Activated CD8-positive, alpha-beta T cell treated with anti-CD3 and anti-CD28 coated beads, Interleukin-2, amount 10 ng/mL, durations not matched to agents 7 days and 5 days (primary cell): Measurements from ENCODE around the gene HCFC1R1. TPM values are rescaled to one million over a fixed set of nuclear protein-coding genes. Genes with fewer than 3 reads are reported as not detected.

Source experiments
- ATAC-seq: fragments of 150-1000 bp; cut with Tn5 transposase; one replicate; pipeline ENCODE4 v1.10.0; 2021; ENCODE audit warnings: moderate library complexity
- CTCF ChIA-PET: fragments of 350-600 bp; sonication (Branson Sonifier 250); formaldehyde crosslinking; loops from one replicate; lab custom pipeline; 2021; ENCODE audit warnings: antibody characterized with exemption; lab: Charles Lee
- POLR2A ChIA-PET: fragments of 350-600 bp; sonication (Branson Sonifier 250); formaldehyde crosslinking; loops from one replicate; lab custom pipeline; 2021; ENCODE audit warnings: antibody characterized with exemption; lab: Charles Lee
- DNase-seq: peaks from one replicate; pipeline ENCODE4 v3.0.0-alpha.2; 2020
- H3K27ac Mint-ChIP-seq: one replicate; pipeline ENCODE4 v1.8.0; 2021; ENCODE audit warnings: mild to moderate bottlenecking, mixed read lengths
- H3K27me3 Mint-ChIP-seq: one replicate; pipeline ENCODE4 v1.8.0; 2021; ENCODE audit warnings: low read depth, mixed read lengths
- H3K36me3 Mint-ChIP-seq: one replicate; pipeline ENCODE4 v1.8.0; 2021; ENCODE audit warnings: low read depth, mixed read lengths
- H3K4me1 Mint-ChIP-seq: one replicate; pipeline ENCODE4 v1.8.0; 2021; ENCODE audit warnings: low read depth, mixed read lengths
- H3K4me3 Mint-ChIP-seq: one replicate; pipeline ENCODE4 v1.8.0; 2021; ENCODE audit warnings: mild to moderate bottlenecking, mixed read lengths
- H3K9me3 Mint-ChIP-seq: one replicate; pipeline ENCODE4 v1.8.0; 2022; ENCODE audit warnings: mixed read lengths; ENCODE audit not compliant: insufficient read depth
- total RNA-seq, 2 experiments: library from RNA; stranded (reverse); gene quantifications; one replicate each; pipeline ENCODE4 v1.2.3, GENCODE V29; 2021

The HCFC1R1 gene
- total RNA-seq, 2 experiments from 2014 or later = 41.0 to 41.7 TPM

DNA sequence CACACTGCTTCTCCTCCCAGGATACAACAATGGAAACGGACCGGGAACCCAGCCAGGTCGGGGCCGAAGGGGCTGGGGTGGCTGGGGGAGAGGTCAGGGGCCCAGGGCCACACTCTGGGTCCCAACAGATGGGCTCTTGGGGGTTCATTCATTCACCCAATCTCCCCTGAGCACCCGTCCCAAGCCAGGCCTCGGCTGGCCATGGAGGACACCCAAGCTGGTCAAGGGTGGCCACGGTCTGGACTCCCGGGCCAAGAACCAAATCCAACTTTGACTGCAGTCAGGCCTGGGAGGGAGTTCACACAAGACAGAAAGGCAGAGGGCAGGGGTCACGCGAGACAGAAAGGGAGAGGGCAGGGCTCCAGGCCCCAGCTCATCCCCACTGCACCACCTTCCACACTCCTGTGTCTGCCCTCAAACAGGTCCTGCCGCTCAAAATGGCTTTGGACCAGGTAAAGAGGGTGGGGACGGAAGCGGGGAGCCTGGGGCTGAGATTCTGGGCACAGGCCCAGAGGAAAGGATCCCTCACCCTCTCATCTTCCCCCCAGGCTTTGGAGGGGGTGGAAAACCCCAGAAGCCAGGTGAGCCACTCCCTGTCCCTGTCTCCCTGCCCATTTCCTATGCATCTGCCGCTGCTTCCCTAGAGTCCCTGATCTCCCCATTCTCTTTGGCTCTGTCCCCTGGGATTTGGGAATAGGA lies 31.2 kb downstream of the HCFC1R1 start:
- Mint-ChIP-seq H3K27ac (no peak overlapping the region), H3K4me1 (no peaks in the 10 kb centered on the region), H3K36me3 (no peaks in the 10 kb centered on the region), H3K9me3 (no peaks in the 10 kb centered on the region), H3K4me3 (no peak overlapping the region), H3K27me3 (no peaks in the 10 kb centered on the region)
- no peak for DNase-seq
- ChIA-PET POLR2A (no interaction called here), CTCF (interaction anchor here (0.9 kb wide), 1 partner anchor 11 kb away, joined by 3 read pairs; no protein-coding TSS in a partner anchor)
- no peak for ATAC-seq

- ChIA-PET CTCF (no interaction called here), POLR2A (no interaction called here)
- ATAC-seq (no peak), DNase-seq (no peak)
- H3K9me3 Mint-ChIP-seq = no peaks in the 10 kb centered on the region
- H3K4me1 Mint-ChIP-seq = no peaks in the 10 kb centered on the region
- H3K27ac Mint-ChIP-seq = no peak overlapping the region
- H3K36me3 Mint-ChIP-seq = no peaks in the 10 kb centered on the region
- no peak overlapping the region for H3K4me3 Mint-ChIP-seq
- H3K27me3 Mint-ChIP-seq = no peaks in the 10 kb centered on the region
Measured at GRCh38 chr16:2991566-2992261, 32.0 kb downstream of the HCFC1R1 start.

DNA sequence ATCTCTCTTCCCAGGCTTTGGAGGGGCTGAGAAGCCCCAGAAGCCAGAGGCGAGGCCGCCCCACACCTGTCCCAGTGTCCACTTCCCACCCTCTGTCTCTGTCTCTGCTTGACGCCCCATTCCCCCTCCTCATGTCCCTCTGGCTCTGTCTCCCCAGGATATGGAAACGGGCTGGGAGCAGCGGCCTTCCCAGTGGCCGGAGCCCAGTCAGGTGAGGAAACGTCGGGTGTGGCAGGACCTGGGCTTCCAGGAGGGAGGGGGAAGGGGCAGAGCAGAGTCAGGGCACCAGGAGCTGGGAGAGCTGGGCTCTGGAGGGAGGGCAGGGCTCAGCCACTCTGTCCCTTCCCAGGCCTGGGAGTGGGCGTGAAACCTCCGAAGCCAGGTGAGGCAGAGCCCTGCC lies 32.9 kb downstream of the HCFC1R1 start:
- no peak overlapping the region for H3K4me3 Mint-ChIP-seq

GRCh38 chr16:2988590-2989099 lies 35.1 kb downstream of the HCFC1R1 start:
- ATAC-seq (no peak), DNase-seq (no peak)
- Mint-ChIP-seq H3K27me3 (no peaks in the 10 kb centered on the region), H3K36me3 (no peaks in the 10 kb centered on the region), H3K4me1 (peaks cover 5% of the 10 kb centered on the region), H3K9me3 (no peaks in the 10 kb centered on the region), H3K27ac (no peak overlapping the region), H3K4me3 (no peak overlapping the region)
- ChIA-PET POLR2A (no interaction called here), CTCF (no interaction called here)

More for the DNA sequence above, 32.9 kb downstream of the HCFC1R1 start:
- CTCF ChIA-PET = no interaction called here
- POLR2A ChIA-PET = no interaction called here
- no peaks in the 10 kb centered on the region for H3K9me3 Mint-ChIP-seq
- no peak overlapping the region for H3K27ac Mint-ChIP-seq
- no peaks in the 10 kb centered on the region for H3K27me3 Mint-ChIP-seq
- no peaks in the 10 kb centered on the region for H3K36me3 Mint-ChIP-seq
- no peaks in the 10 kb centered on the region for H3K4me1 Mint-ChIP-seq
- ATAC-seq = no peak
- DNase-seq = no peak

- no peak overlapping the region for H3K4me3 Mint-ChIP-seq
- POLR2A ChIA-PET = no interaction called here
- ATAC-seq (no peak), DNase-seq (no peak)
- no peaks in the 10 kb centered on the region for H3K27me3 Mint-ChIP-seq
- H3K27ac Mint-ChIP-seq = no peak overlapping the region
- H3K9me3 Mint-ChIP-seq = no peaks in the 10 kb centered on the region
- peaks cover 11% of the 10 kb centered on the region for H3K4me1 Mint-ChIP-seq
- no peaks in the 10 kb centered on the region for H3K36me3 Mint-ChIP-seq
- CTCF ChIA-PET = interaction anchor here (1.1 kb wide), 1 partner anchor 16 kb away, joined by 3 read pairs; no protein-coding TSS in a partner anchor
Measured at GRCh38 chr16:2987833-2988232, 35.9 kb downstream of the HCFC1R1 start.

GRCh38 chr16:2987286-2987685 lies 36.5 kb downstream of the HCFC1R1 start:
- ChIA-PET CTCF (interaction anchor here (1.1 kb wide), 1 partner anchor 16 kb away, joined by 3 read pairs; no protein-coding TSS in a partner anchor), POLR2A (no interaction called here)
- ATAC-seq (no peak), DNase-seq (no peak)
- H3K4me1 Mint-ChIP-seq = peaks cover 13% of the 10 kb centered on the region
- H3K27ac Mint-ChIP-seq = no peak overlapping the region
- H3K36me3 Mint-ChIP-seq = no peaks in the 10 kb centered on the region
- H3K4me3 Mint-ChIP-seq = no peak overlapping the region
- H3K9me3 Mint-ChIP-seq = no peaks in the 10 kb centered on the region
- H3K27me3 Mint-ChIP-seq = no peaks in the 10 kb centered on the region

- peaks cover 15% of the 10 kb centered on the region for H3K4me1 Mint-ChIP-seq
- DNase-seq (no peak), ATAC-seq (no peak)
- no peaks in the 10 kb centered on the region for H3K9me3 Mint-ChIP-seq
- no peak overlapping the region for H3K27ac Mint-ChIP-seq
- POLR2A ChIA-PET = no interaction called here
- H3K36me3 Mint-ChIP-seq = no peaks in the 10 kb centered on the region
- H3K27me3 Mint-ChIP-seq = no peaks in the 10 kb centered on the region
- CTCF ChIA-PET = interaction anchor here (1.1 kb wide), 1 partner anchor 17 kb away, joined by 3 read pairs; no protein-coding TSS in a partner anchor
- H3K4me3 Mint-ChIP-seq = no peak overlapping the region
Measured at GRCh38 chr16:2986623-2987188, 37.0 kb downstream of the HCFC1R1 start.

DNA sequence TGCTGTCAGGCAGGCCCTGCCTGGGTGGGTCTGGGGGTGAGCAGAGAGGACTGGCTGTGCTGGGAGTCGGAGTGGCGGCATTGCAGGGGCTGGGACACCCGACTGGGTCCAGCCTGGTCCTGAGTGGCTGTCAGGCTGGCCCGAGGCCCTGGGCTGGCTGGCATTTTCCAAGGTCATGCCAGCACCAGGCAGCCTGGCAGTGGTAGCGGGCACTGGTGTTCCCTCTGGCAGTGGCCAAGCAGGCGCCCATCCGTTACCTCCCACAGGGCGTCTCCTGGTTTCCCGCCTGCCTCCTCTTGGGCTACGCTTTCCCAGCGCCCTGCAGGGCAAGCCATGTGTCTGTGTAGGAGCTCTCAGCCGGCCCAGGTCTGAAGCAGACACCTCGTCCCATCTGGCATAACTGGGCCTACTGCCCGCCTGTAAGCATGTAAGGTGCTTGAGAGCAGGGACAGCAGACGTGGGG lies 37.8 kb downstream of the HCFC1R1 start:
- ChIA-PET POLR2A (no interaction called here), CTCF (interaction anchor here (1.4 kb wide), 1 partner anchor 14 kb away, joined by 3 read pairs; no protein-coding TSS in a partner anchor)
- DNase-seq = no peak
- no peaks in the 10 kb centered on the region for H3K9me3 Mint-ChIP-seq
- H3K27ac Mint-ChIP-seq = no peak overlapping the region
- no peaks in the 10 kb centered on the region for H3K27me3 Mint-ChIP-seq
- H3K4me3 Mint-ChIP-seq = no peak overlapping the region
- peaks cover 23% of the 10 kb centered on the region for H3K4me1 Mint-ChIP-seq
- ATAC-seq = no peak
- H3K36me3 Mint-ChIP-seq = no peaks in the 10 kb centered on the region

DNA sequence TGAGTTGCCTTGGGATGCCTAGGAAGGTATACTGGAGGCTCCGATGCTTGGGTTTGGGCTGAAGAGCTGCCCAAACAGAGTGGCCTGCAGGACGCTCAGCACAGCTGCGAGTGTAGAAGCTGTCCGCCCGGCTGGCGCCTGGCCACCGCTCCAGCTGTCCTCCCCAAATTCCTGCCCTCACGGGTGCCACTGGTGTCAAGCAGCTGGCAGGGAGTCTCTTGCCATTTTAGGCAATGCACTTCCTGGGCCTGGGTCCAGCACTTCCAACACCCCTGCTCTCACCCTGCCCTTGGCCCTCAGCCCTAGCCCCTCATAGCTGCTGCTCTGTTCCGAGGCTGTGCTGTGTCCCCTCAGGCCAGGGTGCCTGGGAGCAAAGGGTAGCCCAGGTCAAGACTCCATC lies 38.3 kb downstream of the HCFC1R1 start:
- Mint-ChIP-seq H3K4me1 (peaks cover 26% of the 10 kb centered on the region), H3K36me3 (no peaks in the 10 kb centered on the region), H3K27ac (no peak overlapping the region), H3K4me3 (no peak overlapping the region), H3K27me3 (no peaks in the 10 kb centered on the region), H3K9me3 (no peaks in the 10 kb centered on the region)
- POLR2A ChIA-PET = no interaction called here
- ATAC-seq (no peak), DNase-seq (no peak)
- CTCF ChIA-PET = interaction anchor here (1.1 to 1.4 kb wide), 2 partner anchors 13 to 19 kb away, joined by 3 read pairs; no protein-coding TSS in a partner anchor

- DNase-seq (peak; percentile 81), ATAC-seq (peak; percentile 46)
- H3K27me3 Mint-ChIP-seq = no peaks in the 10 kb centered on the region
- H3K27ac Mint-ChIP-seq = no peak overlapping the region
- peak overlapping the region; percentile 45 for H3K4me3 Mint-ChIP-seq
- POLR2A ChIA-PET = interaction anchor here (1.4 kb wide), 1 partner anchor 14 kb away, joined by 4 read pairs; no protein-coding TSS in a partner anchor
- peaks cover 29% of the 10 kb centered on the region for H3K4me1 Mint-ChIP-seq
- peaks cover 7% of the 10 kb centered on the region for H3K36me3 Mint-ChIP-seq
- CTCF ChIA-PET = interaction anchor here (0.8 to 3.9 kb wide), 5 partner anchors 14 to 44 kb away, joined by 3 to 16 read pairs (median 4); partner anchors contain the start of gene PAQR4
- H3K9me3 Mint-ChIP-seq = no peaks in the 10 kb centered on the region
Measured at GRCh38 chr16:2983706-2984136, 40.0 kb downstream of the HCFC1R1 start.

DNA sequence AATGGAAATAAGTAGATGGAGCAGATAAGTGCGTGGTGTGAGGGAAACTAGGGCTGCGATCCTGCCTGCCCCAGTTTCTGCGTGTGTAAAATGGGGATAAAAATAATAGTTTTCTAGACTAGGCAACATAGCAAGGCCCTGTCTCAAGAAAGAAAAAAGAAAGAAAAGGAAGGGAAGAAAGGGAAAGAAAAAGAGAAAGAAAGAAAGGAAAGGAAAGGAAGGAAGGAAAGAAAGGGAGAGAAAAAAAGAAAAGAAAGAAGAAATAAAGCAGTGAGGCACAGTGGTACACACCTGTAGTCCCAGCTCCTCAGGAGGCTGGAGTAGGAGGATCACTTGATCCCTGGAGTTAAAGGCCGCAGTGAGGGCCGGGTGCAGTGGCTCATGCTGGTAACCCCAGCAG lies 41.3 kb downstream of the HCFC1R1 start:
- Mint-ChIP-seq H3K4me1 (peaks cover 38% of the 10 kb centered on the region), H3K27me3 (no peaks in the 10 kb centered on the region), H3K4me3 (no peak overlapping the region), H3K36me3 (peaks cover 14% of the 10 kb centered on the region), H3K9me3 (no peaks in the 10 kb centered on the region), H3K27ac (no peak overlapping the region)
- ChIA-PET POLR2A (interaction anchor here (1.4 kb wide), 1 partner anchor 12 kb away, joined by 4 read pairs; no protein-coding TSS in a partner anchor), CTCF (interaction anchor here (1.0 to 3.9 kb wide), 5 partner anchors 13 to 55 kb away, joined by 3 to 16 read pairs (median 4); partner anchors contain the start of gene PAQR4)
- DNase-seq (no peak), ATAC-seq (no peak)
